Raji (cell line): Measurements from ENCODE around the gene HS3ST3A1.

Experiments
- POLR2A ChIP-seq: IDR thresholded peaks from 2 replicates; pipeline ENCODE4 v1.6.1; 2011; ENCODE audit warnings: low read depth, low read length, control low read depth; ENCODE audit not compliant: insufficient read depth

The HS3ST3A1 gene

DNA sequence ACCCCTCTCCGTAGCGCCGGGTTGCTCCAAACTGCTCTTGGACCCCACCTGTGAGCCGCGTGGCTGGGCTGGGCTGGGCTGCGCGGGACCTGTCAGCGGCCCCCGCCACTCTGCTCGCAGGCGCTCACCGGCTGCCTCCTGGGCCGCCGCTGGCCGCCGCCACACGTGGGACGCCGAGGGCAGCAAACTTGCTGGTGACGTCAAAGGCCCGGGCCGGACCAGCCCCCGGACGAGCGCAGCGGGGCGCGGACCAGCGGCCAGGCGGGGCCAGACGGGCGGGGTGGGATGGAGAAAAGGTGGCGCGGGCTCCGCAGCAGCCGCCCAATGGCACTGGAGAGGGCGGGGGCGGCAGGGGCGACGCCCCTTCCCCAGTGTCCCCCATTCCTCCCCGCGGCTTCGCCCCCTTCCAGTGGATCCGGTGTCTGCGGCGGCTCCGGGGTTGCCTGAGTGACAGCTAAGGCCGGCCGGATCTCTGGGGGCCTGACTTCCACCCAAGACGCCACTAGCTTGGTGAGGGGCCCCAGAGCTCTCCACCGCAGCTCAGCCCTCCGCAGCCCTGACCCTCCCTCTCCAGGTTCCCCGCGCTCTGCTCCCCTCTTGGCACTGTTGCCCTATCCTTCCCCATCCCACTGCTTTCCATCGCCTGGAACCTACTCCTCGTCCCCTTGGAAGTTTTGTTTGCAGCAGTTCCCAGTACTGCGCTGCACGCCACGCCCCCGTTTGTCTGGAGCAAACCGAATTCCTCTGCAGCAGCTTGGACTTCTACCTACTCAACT lies at the start of gene HS3ST3A1:
Gene HS3ST3A1, minus strand, starts transcription at position 154 of the 776 bp plus-strand sequence. CDS start 800 bp downstream, outside the sequence.
- TF ChIP-seq POLR2A: no peak

DNA sequence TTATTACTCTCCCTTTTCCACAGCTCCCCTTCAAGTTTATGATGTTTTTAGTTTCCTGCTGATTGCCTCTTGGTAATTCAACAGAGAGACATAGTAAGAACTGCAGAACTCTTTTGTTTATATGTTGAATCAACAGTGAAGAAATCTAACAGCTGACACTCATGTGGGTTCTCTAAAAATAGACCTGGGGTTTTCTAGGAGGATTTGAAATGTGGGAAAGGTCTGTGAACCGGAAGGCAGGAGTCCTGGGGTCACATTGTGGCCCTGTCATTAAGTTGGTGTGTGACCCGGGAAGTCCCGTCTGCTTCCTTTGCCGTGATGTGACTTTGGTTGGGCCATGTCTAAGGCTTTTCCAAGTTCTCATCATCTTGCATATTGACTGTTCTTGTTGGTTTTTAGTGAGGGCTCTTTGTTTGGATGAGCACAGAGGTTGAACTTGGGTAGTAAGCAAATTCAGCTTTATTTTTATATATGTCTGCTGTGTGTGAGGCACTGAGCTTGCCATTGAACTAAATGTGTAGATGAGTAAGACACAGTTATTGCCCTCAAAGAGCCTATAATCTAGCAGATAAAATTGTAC lies 48.5 kb upstream of the HS3ST3A1 start:
- no peak for TF ChIP-seq POLR2A

DNA sequence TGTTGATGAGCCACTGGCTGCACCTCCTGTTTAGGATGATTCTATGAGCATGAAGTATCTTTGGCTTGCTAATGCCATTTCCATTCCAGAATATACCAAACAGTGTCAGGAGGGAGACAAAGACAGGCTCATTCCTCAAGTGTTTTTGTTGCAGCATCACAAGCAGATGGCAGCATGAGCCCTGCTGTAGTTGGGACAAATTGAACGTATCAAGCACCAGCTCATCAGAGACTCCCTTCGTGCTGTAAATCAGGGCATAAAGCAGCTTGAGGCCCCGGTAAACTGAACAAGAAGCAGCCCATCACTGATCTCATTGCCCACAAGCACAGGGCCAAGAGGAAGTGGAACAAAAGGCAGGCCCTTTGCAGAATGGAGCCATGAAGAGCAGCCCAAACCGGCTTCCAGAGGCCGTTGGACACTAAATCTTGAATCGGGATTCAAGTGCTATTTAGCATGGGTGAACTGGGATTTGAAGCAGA lies 45.9 kb upstream of the HS3ST3A1 start:
- no peak for TF ChIP-seq POLR2A

DNA sequence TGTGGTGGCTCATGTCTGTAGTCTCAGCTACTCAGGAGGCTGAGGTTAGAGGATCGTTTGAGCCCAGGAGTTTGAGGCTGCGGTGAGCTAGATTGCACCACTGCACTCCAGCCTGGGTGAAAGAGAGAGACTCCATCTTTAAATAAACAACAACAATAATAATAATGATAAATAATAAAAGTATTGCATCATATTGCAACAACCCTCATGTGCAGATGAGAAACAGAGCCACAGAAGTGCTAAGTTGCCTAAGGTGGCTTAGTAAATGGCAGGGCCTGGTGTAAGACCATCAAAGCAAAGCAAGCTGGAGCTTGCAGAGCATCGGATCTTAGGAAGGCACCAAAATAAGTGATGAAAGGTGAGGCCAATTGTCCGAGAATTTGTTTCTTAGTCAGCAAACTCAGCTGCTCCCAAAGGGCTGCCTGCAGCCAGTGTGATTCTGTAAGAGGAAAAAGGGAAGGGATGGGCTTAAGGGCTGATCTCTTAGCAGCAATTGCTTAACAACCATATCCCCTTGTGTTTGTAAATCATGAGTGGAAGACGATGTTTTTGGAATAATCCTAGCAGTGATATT lies 45.3 kb upstream of the HS3ST3A1 start:
- TF ChIP-seq POLR2A: no peak

DNA sequence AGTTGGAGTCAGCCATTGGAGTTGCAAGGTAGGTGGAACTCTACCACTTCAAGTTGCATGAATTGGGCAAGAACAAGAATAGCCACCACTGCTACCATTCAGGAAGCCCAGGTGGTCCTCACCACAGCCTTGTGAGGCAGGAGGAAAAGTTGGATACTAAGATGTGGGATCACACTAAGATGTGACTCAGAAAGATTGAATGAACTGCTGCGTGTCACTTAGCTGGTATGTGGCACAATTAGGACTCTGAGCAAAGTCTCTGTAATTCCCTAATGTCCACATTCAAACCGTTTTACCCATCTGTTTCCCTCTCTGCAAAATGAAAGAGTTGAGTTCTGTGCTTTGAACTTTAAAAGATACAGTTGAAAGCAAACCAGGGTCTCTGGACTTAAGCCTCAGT lies 44.7 kb upstream of the HS3ST3A1 start:
- TF ChIP-seq POLR2A: no peak

DNA sequence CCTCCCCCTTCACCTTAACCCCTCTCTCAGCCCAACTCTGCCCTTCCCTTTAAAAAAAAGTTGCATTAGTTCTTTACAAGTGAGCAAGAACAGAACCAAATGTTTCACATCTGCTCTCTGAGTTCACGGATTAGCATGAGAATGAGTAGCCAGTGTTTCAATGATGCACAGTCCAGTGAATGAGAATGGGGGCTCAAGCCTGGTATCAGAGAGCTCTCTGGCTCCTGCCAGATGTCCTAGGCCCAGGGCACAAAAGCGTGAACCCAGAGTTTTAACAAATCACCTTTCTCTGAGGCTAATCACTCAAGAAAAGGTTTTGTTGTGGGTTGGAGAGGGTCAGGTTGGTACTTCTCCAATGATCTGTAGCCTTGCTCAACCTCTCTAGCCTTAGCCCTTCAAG lies 41.5 kb upstream of the HS3ST3A1 start:
- no peak for TF ChIP-seq POLR2A

DNA sequence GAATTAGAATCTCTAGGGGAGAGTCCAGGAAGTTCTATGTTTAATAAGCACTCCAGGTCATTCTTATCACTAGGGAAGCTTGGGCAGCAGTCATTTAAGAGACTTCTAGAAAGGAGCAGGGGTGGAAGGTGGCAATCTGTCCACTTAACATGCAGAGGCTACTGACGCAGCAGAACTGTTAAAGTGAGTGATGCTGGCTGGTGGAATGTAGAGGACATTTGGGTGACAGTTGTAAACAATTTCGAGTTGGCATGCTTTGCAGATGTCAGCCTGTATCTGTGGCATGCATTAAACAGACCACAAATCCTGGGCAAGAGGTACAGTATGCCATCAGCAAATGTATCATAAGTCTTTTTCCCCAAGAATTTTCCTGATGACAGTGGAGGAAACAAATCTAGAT lies 40.5 kb upstream of the HS3ST3A1 start:
- TF ChIP-seq POLR2A: no peak

DNA sequence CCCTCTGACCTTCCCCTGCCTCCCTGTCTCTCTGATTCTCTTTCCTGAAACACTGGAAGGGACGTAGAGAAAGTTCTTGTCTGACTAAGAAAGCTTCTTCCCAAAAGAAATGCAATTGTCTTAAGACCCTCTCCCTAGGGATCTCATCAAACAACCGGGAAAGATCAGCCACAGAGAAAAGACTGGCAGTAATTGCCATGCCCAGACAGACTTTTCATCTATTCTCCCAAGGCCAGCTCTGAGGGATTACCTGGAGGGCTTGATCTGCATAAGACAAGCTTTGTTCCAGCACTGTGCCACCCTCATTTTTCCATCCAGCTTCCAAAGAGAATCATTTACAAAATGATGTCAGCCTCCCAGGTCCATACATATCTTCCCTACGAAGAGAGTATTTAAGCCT lies 38.8 kb upstream of the HS3ST3A1 start:
- no peak for TF ChIP-seq POLR2A

DNA sequence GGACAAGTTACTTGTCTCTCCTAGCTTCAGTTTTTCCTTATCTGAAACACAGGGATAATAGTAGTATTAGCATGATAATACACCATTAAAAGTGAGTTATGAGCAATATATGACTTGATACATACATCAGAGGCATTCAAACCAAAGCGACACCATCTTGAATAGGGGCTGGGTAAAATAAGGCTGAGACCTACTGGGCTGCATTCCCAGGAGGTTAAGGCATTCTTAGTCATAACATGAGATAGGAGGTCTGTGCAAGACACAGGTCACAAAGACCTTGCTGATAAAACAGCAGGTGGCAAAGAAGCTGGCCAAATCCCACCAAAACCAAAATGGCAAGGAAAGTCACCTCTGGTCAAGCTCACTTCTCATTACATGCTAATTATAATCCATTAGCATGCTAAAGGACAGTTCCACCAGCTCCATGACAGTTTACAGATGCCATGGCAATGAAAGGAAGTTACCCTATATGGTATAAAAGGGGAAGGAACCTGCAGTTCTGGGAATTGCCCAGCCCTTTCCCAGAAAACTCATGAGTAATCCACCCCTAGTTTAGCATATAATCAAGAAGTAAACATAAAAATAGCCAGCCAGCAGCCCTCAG lies 37.2 kb upstream of the HS3ST3A1 start:
- no peak for TF ChIP-seq POLR2A

DNA sequence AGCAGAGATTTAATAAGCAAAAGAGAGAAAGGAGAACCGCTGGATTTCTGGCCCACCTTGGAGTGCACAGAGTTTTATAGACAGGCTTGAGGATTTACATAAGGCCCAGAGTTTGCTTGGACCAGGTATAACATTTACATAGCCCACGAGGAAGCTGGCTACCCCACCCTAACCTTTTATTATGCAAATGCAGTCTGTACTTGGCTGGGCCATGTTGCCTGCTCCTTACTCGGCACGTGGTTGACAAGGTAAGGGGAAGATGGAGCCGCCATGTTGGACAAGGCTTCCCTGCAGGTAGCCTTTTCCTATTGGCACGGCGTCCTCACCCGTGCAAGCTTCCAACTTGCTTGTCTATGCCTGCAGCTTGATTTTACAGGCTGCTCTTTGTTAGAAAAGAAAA lies 35.2 kb upstream of the HS3ST3A1 start:
- TF ChIP-seq POLR2A: no peak

DNA sequence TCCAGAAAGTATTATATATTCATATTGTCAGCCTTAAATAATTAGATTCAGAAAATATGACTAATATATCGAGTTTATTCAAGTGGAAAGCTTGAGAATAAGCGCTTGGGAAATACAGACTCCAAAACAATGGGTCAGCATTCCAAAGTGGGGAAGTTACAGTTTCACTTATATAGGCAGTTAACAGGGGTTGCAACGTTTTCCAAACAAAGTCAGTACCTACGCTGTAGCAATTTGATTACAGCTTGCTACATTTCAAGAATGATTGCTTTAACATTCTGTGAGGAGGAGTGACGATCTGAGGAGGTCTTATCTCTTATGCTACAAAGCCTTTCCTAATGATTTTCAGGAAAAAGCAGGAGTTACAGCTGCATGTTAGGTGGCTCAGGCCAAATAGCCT lies 34.2 kb upstream of the HS3ST3A1 start:
- no peak for TF ChIP-seq POLR2A

DNA sequence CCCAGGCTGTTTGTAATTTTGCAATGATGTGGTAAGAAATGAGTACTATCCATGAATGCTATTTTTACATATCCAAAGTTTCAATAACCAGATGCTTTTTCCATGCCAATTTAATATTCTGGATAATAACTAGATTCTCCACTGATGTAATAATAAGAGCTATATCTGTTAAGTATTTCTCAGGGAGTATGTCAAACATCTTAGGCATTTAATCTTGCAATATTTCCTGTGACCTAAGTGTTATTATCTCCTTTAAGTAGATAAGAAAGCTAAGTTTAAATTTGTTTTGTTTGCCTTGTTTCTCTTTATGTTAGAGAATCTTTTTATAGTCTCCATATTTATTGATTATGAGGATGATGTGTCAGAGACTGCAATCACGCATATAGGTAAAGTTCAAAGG lies 32.3 kb upstream of the HS3ST3A1 start:
- TF ChIP-seq POLR2A: no peak

DNA sequence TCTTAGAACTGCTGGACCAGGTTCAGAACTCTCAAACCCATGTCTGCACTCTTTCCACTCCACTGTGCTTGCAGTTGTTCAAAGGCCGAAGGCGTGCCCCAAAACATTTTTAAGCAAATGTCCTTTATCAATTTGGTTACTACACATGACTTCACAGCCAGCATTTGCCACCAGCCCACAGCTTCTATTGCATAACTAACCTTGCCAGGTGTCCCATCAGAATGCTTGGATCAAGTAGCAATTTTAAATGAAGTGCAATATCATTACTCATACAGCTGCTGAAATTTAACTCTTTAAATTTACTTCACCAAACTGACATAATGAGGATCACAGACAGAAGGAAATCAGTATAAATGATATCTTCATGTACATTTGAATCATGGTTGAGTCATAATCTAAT lies 29.8 kb upstream of the HS3ST3A1 start:
- no peak for TF ChIP-seq POLR2A

DNA sequence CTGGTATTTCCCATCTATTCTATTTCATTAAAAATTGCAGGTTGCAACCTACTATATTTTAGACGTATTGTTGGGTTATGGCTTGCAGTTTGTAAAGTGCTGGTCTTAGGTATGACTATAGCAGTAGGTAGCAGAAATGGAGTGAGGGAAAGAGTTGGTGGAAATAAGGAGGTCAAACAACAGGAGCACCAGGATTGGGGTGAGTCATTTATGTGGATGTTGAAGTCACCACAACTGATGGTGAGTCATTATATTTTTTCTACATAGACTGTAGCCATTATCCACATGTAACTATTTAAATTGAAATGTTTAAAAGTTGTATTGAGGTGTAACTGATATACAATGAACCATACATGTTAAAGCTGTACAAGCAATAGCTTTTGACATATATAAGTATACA lies 25.0 kb upstream of the HS3ST3A1 start:
- TF ChIP-seq POLR2A: no peak

DNA sequence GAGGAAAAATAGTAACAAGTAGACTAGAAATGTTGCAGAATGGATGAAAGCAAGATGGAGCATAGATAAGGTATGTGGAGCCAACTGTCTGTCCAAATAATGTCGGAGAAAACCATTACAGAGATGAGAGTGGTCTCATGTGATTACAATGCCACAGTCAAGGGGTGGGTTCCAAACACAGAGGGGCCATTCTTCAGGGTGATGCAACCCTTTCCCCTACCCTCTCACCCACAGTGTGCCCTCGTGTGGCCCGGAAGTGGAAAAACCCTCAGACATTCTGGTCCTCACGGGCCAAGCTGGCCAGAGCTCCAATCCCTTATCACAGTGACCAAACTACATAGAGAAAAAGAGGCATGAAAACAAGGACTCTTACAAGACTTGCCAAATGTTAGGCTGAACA lies 17.7 kb upstream of the HS3ST3A1 start:
- no peak for TF ChIP-seq POLR2A

DNA sequence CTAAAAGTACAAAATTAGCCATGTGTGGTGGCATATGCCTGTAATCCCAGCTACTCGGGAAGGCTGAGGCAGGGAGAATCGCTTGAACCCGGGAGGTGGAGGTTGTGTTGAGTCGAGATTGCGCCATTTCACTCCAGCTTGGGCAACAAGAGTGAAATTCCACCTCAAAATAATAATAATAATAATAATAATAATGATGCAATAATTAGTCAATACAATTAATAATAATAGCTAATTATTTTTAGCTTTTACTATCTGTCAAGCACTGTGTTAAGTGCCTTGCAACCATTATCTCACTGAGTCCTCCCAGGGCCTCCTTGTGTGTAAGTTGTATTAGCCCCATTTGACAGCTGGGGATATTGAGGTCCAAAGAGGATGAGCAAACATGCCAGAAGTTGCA lies 14.3 kb upstream of the HS3ST3A1 start:
- TF ChIP-seq POLR2A: no peak

DNA sequence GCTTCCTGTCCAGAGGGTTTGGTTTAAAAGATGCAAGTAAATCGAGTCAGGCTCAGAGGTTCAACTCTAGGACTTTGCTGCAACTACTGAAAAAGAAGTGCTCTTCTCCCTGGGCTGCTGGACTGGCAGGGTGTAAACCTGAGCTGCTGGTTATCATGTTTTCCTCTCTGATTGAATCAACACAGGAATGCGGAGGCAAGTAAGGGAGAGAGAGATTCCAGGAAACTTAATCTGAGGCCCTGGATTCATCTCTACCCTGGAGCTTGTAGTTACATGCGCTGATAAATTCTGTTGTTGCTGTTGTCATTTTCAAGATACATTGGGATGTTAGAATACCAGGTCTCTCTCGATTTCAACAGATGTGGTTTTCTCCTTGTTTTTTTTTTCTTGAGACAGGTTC lies 8.2 kb upstream of the HS3ST3A1 start:
- TF ChIP-seq POLR2A: no peak

DNA sequence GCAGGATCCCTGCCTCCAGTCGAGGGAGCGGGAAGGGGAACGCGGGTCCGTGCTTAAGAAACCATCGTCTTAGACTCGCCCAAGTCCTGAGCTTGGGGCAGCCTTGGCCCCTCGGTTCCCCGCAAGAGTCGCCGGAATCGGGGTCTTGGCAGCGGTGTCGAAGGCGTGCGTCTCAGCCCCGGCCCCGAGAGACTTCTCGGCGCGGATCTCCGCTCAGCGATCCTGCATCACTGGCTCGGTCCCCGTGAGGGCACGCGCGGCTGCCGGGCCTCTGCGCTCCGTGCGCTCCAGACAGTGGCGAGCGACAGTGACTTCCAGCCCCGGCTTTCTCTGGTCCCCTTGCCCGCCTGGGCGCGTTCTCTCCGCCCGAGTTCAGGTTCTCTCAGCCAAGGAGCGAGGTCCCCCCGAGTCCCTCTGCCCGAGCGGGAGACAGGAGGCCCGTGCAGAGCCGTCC lies 380 bp downstream of the HS3ST3A1 start:
- TF ChIP-seq POLR2A: no peak
